ENCODE data around the gene PTPRU. TPM values are rescaled to one million over a fixed set of nuclear protein-coding genes. Genes with fewer than 3 reads are reported as not detected.

The PTPRU gene
- 9.7 TPM for polyA plus RNA-seq (2013, experiment 1 of 2; ENCODE audit: insufficient read length)
- polyA plus RNA-seq (2013, experiment 2 of 2; ENCODE audit: insufficient read length): 8.5 TPM

DNA sequence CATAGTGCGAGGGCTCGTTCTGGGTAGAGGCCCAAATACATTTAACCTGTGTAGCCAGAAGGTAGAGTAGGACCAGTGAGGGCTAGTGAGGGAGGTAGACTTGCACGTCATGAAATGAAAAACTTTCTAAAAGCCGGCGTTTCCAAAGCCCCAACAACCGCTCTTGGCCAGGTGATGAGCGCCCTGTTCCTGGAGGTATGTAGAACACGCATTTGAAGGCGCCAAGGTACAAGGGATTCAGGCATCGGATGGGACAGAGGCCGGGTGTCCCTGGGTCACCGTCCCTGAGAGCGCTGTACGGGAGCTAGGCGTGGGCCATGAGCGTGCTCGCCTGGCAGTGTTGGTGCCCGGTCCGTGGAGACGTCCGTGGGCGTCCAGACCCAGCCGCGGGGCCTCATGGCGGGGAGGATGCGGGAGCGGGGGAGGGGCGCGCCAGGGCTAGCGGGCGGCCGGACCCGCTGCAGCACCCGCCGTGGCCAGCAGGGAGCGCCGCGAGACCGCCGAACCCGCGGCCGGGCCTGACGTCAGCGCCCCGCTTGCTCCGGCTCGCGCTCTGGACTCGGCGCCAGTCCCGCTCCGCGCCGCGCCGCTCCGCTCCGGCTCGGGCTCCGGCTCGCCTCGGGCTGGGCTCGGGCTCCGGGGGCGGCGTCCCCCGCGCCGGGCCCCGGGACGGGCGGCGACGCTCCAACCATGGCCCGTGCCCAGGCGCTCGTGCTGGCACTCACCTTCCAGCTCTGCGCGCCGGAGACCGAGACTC, at the start of gene PTPRU:
TSS of gene PTPRU (plus strand) at position 568 of the 757 bp plus-strand sequence. CDS start at position 691, 123 bp downstream.
- peak; percentile 68 for DNase-seq

DNA sequence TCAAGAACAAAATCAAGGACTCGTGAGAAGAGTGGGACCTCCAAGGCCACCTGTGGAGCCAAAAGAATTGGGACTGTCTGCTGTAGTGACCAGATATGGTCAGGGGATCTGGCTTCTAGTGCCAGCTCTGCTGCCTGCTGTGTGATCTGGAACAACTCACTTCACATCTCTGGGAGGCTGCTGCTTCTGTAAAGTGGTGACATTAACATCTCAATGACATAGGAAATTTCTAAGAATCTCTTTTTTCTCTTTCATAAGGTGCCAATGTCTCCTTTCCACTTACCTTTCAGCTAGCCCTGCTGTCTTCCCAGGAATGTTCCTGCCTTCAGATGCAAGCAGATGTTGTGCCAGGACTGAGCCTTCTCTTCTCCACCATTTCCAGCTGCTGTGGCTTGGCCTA, 49.6 kb upstream of the PTPRU start:
- DNase-seq: no peak

DNA sequence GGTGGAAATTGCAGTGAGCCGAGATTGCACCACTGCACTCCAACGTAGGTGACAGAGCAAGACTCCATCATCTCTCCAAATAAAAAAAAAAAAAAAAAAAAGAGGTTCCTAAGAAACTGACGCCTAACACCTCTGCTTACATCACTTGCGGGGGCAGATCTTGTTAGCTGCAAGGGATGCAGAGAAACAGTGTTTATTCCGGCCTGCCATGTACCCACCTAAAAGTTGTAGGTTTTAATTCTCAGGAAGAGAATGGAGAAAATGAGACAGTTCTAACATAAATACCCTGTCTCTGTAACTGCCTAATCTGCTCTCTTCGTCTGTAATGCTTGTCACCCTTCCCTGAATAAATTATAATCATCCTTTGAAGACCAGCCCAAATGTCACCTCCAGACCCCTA, 45.6 kb upstream of the PTPRU start:
- DNase-seq: no peak

DNA sequence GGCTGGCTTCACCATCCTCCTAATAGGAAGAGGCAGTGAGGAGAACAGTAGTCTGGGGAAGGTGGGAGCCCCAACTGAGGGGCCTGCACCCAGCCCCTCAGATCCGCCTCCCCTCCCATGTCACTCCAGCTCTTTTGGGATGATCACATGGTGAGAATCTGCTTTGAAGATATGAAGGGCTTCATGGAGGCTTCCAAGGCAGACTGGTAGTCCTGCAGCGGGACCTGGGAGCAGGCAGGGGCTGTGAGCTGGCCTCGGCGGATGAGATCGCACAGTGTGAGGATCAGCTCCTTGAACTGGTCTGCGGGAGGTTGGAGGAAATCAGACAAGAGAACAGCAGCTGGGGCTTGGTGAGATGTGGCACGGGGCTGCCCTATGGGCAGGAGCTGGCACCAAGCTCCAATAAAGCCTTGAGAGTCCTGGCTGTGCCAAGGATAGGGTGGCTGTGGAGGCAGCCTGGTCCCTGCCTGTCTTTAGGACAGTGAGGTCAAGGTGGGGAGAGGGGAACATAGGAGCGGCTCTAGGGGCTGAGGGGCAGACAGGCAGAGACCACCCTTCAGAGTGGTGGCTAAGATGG, 42.4 kb upstream of the PTPRU start:
- DNase-seq: no peak

DNA sequence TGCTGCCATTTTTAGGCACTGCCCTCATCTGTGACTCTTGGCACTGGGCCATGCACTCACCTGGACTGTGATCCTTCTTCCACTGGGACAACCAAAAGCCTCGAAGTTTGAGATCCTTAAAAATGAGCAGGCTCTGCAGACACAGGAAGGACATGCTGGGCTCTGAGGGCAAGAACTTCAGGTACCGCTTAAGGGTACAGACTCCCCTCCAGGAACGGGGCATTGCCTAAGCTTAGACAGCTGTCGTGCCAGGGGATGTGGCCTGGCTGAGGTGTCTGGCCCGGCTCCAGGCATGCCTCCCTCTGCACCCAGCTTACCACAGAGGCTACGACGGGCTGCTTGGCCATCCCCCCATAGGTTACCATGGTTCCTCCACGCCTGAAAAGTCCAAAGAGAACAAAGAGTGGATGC, 40.4 kb upstream of the PTPRU start:
- no peak for DNase-seq

DNA sequence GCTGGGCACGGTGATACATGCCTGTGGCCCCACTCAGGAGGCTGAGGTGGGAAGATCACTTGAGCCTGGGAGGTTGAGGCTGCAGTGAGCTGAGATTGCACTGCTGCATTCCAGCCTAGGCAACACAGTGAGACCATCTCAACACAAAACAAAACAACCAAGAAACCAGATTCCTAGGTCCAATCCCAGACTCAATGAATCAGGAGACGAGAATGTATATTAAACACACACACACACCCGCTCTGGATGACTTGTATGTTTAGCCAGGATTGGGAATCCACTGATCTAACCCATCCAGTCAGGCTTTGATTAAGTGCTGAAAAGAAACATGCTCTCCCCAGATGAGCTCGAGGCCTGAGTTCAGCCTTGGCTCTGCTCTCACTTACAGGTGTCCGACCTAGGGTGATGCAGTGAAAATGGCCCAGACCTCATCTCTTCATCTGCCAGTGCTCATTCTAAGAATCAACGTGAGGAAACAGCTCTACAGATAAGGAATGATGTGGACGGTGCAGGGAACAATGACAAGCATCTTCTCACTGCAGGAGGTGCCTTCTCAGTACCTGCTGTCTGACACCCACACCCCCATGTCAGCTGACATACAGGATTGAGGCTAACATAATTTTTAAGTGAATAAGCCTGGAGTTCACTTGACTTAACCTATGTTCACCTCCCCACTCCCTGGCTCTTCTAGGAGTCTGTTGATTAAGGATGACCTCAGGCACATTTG, 39.3 kb upstream of the PTPRU start:
- peak; percentile 95 for DNase-seq

DNA sequence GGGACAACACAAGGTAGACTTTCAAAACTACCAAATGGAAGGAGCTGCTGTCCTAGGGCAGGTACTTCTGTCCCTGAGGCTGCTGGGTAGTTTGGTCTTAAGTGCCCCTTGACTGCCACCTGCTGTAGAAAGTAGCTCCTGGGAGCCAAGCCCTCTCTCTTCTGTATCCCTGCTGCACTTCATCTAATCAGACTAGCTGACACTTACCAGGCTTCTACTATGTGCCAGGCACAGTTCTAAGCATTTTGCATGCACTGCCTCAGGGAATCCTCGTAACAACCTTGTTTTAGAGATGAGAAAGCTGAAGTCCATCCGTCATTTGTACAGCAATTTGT, 38.8 kb upstream of the PTPRU start:
- peak; percentile 35 for DNase-seq

DNA sequence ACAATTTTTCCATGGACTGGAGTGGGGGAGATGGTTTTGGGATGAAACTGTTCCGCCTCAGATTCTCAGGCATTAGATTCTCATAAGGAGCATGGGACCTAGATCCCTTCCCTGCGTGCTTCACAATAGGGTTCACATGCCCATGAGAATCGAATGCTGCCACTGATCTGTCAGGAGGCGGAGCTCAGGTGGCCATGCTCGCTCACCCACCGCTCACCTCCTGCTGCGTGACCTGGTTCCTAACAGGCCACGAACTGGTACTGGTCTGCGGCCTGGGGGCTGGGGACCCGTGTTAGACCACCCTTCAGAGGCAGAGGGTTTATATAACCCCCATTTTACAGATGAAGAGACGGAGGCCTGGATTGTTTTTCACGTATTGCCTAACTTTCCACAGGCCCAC, 38.3 kb upstream of the PTPRU start:
- no peak for DNase-seq

DNA sequence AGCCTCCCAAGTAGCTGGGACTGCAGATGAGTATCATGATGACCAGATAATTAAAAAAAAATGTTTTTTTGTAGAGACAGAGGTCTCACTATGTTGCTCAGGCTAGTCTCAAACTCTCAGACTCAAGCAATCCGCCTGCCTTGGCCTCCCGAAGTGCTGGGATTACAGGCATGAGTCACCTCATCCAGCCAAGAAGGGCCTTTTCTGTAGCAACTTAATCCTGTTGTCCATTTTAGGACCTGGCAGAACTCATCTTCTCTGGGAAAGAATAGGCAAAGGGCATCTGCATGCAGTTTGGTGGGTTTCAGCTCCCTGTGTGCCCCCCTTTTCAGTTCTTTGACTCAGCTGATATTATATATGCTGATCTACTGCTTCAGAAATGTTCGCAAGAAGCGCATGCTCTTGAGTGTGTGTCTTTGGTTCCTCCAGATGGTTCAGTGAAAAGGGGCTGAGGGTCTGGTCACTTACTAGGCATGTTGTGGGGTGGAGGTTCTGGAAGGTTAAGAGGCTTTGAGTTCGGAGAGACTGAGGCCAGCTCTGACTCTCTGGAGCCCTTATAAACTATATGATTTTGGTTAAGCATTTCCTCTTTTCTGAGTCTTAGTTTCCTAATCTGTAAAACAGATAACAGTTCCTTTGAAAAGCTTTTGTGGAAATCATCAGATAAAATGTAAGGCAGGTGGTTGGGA, 35.3 kb upstream of the PTPRU start:
- DNase-seq: peak; percentile 30

DNA sequence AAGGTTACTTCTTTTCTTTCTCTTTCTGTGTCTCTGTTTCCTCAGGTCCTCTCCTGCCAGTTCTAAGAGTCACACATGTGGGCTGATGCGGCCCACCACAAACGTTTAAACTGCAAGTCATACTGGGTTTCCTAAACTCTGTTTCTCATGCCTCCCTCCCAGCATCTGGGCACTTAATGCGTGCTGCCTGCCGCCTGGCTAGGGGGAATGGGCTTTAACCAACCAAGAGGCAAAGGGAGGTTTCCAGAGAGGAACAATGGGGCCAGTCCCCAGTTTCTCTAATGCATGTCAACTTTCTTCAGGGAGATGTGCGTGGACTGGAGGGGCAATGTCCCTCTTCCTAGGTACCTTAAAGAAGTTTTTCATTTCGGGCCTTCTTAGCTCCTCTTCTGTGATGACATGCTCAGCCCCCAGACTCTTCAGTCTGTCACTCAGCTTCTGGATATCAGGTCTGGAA, 34.7 kb upstream of the PTPRU start:
- no peak for DNase-seq

DNA sequence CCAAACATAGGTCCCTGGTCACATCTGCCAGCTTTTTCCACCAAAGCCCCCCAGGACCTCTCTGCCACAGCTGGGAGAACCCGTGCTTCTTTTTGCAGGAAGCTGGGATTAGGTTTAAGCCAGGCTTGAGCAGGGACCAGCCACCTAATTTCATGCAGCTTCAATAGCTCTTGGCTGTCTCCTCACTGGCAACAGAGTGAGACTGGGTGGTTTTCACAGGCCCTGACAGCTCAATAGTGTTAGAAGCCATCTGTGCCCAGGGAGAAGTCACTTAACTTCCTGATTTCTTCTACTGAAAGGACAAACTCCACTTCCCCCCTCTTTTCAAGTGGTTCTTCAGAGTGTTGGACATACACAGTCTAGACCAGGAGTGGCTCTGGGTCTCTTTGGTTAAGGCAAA, 34.3 kb upstream of the PTPRU start:
- DNase-seq: no peak

DNA sequence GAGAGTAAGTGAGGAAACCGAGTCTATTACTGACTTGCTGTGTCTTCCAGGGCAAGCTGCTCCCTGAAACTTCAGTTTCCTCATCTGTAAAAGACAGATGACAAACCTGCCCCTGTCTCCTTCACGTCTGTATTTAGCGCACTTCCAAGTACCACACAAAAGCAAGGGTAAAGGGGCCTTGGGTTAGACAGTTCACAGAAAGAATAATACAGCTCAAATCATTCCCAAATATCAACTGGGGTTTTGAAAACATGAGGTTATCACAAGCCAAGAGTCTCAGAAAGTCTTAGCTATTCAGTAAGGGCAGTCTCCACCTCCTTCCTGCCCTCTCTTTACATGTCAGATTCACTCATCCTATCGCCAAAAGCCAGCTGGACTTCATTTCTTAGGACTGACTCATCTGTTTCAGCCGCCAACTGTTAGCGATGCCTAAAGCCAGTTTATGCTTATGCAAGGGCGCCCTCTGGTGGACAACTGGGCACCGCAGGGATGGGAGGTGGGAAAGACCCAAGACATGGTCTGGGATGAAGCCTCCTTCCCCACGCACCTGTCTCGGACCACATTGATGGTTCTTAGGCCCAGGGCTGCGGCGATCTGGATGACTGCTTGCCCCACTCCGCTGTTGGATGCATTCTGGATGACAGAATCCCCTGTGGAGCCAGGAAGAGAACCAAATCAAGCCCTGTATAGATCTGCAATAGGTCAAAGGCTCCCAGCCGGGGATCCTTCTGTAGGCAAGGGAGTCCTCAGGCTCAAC, 33.6 kb upstream of the PTPRU start:
- peak; percentile 98 for DNase-seq

DNA sequence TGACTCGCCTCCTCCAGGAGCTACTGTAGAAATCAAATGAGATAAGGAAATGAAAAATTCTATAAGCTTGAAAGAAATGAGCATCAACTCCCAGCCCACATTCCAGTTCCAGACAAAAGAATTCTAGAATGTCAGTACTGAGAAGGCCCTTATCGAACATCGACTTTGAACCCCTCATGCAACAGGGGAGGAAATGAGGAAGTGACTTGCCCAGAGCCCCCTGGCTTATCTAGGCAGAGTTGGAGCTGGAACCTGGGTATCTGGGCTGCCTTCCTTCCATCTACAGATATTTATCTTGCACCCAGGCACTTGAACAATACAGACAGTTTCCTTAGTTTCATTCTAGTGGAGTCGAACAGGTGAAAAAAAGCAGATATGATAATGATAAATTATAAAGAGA, 27.9 kb upstream of the PTPRU start:
- DNase-seq: no peak

DNA sequence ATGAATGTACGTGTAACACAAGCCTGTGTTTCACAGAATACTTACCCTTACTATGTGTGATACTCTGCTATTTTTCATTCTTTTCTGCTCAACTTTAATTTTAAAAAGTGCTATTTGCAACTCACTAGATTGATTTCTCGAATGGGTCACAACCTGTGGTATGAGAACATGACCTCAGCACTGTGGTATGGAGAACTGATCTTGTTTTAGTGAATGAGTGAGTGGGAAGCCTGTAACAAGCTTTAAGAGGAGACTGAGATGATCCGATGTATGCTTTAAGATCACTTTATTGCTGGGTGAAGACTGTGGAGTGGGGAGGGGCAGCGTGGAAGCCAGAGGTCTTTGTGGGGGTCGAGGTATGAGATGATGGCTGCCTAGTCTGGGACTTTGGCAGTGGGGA, 27.1 kb upstream of the PTPRU start:
- peak; percentile 56 for DNase-seq

DNA sequence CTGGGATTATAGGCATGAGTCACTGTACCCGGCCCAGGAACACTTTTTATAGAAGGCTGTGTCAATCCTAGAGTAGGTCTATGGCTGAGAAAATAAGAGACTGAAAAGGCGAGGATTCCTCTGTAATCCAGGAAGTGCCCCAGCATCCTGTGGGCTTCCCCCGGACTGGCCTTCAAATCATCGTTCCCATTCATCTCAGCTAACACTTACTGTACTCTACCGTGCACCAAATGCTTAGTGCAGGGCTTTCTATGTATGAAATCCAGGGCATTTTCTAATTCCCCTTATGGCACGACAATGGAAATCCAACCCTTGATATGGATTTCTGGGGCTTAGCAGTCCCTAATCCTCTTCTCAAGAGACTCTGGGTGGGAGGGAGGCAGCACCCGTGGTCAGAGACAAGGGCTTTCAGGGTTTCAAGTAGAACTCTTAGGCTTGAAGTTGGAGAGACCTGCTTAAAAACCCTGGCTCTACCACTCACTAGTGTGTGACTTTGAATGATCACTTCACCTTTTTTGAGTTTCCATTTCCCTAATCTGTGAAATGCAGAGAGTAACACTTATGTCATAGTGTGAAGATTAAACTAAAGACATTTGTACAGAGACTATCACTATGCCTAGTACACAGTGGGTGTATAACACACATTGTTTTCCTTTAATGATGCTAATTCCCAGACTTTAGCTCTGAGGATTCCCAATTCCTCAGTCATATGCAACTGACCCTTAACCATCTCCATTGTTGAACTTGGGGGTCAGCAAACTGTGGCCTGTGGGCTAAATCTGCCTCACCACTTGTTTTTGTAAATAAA, 25.8 kb upstream of the PTPRU start:
- peak; percentile 15 for DNase-seq

DNA sequence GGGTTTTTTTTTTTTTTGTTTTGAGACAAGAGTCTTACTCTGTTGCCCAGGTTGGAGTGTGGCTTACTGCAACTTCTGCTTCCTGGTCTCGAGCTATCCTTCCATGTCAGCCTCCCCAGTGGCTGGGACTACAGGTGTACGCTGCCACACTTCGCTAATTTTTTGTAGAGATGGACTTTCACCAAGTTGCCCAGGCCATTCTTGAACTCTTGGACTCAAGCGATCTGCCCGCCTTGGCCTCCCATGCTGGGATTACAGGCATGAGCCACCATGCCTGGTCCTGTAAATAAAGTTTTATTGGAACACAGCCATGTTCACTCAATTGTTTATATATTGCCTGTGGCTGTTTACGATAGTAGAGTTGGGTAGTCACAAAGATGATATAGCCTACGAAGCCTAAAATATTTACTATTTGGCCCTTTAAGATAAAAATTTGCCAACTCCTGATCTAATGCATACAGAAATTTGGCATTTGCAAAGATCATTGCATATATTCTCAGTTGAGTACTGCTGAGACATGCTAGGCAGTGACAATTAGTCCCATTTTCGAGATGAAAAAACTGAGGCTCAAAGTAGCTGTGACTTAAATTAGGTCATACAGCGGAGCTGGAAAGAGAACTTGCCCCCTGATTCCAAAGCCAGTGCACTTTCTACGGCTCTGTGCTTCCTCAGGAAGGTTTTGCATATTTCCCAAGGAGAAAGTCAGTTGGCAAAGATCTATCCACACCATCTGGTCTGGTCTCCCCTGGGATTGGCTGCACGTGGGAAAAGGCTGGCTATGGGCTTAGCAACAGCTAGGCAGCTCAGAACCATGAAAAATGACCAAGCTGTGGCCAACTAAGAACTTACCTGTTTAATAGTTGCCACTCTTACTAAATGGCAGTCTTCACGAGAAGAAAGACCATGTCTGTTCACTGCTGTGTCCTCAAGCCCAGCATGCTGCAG, 25.0 kb upstream of the PTPRU start:
- no peak for DNase-seq

DNA sequence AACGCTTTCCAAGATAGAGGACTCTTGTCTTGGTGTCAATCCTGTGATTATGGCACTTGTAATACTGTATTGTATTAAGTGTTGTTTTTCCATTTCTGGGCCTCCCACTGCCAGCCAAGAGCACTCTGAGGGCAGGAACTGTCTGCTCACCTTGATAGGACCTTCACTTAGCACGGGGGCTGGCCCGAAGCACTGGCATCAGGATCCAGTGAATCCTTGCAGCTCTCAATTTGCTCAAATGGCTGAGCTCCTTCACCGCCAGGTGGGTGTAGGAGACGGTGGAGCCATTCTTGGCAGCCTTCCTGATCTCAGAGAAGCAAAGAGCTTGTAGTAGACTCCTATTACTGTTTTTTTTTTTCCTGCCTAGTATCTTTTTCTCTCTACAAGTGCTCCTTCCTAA, 23.3 kb upstream of the PTPRU start:
- no peak for DNase-seq

DNA sequence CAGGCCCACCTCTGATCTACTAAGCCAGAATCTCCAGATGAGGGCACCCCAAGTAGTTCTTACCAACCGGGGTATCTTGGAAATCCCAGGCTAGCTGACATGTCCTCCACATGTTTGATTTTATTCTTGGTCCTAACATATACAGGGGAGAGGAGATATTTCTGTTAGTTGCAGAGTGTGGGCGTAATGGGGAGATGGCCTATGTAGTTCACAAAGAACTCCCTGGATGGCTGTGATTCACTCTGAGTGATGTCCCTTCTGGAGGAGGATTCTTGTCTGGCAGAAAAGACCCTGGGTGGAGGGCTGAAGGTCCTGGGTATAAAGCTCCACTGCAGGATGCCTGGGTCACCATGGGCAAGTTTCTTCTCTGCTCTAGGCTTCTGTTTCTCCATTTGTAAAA, 18.7 kb upstream of the PTPRU start:
- DNase-seq: no peak

DNA sequence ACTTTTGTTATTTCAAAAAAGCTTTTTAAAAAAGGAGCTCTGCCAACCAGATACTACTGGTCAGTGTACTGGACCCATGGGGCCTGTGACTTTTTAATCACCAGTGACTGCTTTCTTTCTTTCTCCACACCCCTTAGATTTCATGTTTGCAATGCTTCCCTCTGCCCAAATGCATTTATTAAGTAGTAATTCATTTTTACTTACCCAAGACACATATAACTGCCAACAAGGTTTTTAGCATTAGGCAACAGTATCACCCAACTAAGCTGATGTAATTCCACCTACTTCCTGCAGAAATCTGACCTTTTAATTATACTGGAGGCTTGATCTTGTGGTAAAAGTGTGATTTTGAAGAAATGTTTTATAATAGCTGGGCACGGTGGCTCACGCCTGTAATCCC, 18.1 kb upstream of the PTPRU start:
- no peak for DNase-seq

DNA sequence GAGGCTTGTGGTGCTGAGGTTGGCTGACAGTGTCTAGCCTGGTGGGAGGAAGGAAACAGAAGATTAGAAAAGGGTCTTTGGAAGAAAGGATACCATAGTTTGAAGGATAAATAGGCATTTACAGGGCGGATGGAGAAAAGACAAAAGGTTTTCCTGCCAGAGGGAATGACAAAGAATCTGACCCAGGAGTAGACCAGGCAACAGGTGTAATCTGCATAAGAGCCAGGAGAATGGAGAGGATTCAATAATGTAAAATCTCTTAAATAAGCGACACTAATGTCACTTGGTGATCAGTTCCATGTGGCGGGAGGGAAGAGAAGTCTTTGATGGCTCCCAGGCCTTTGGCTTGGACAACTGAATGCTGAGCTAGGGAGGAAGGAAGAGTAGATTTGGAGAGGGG, 15.0 kb upstream of the PTPRU start:
- DNase-seq: no peak
